ENCODE results near the gene VIPAS39.

The VIPAS39 gene

DNA sequence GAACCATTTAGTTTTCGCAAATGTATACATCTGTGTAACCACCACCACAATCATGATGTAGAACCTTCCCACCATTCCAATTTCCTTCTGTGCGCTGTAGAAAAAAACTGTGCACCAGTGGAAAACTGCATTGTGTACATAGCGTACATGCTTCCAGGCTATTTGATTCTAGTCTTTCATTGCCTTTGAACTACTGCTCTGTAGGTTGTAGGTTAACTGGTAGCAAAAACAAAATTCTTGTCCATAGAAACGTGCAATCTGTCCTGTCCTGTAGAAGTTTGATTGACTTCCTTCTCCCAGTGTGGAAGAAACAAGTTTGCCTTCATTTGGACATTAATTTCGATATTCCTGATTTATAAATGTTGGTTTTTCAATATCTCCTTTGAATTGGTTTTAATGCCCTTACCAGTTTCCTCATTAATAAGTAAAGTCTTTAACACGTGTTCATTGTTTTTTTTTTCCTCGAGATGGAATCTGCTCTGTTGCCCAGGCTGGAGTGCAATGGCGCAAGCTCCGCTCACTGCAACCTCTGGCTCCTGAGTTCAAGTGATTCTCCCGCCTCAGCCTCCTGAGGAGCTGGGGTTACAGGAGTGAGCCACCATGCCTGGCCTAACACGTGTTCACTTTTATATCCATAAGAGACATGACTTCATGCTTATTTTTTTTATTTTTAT is 44.8 kb upstream of the VIPAS39 start:
- TF ChIP-seq GLIS3 (CRISPR knock-in tag; IDR thresholded peaks at IDR 0.05) (no peak), SNAI2 (CRISPR knock-in tag; IDR thresholded peaks at IDR 0.05) (no peak), RARB (CRISPR knock-in tag; IDR thresholded peaks at IDR 0.05) (no peak), ARNTL (CRISPR knock-in tag; IDR thresholded peaks at IDR 0.05; ENCODE audit: borderline replicate concordance, low read depth) (no peak), ISL1 (CRISPR knock-in tag; IDR thresholded peaks at IDR 0.05) (no peak), ZNF565 (CRISPR knock-in tag; conservative IDR thresholded peaks at IDR 0.05; ENCODE audit: low read depth) (no peak), PPARA (CRISPR knock-in tag; IDR thresholded peaks at IDR 0.05; ENCODE audit: borderline replicate concordance) (no peak), ZNF8 (CRISPR knock-in tag; IDR thresholded peaks at IDR 0.05) (no peak), ZFP3 (CRISPR knock-in tag; IDR thresholded peaks at IDR 0.05) (no peak), ZNF70 (CRISPR knock-in tag; IDR thresholded peaks at IDR 0.05) (no peak), ZC3H10 (CRISPR knock-in tag; IDR thresholded peaks at IDR 0.05) (no peak), CSDC2 (CRISPR knock-in tag; IDR thresholded peaks at IDR 0.05) (no peak), TCF4 (CRISPR knock-in tag; IDR thresholded peaks at IDR 0.05; ENCODE audit: borderline replicate concordance) (no peak), TOX (CRISPR knock-in tag; IDR thresholded peaks at IDR 0.05; ENCODE audit: borderline replicate concordance) (no peak)
- TF ChIP-seq, protein P1, sequence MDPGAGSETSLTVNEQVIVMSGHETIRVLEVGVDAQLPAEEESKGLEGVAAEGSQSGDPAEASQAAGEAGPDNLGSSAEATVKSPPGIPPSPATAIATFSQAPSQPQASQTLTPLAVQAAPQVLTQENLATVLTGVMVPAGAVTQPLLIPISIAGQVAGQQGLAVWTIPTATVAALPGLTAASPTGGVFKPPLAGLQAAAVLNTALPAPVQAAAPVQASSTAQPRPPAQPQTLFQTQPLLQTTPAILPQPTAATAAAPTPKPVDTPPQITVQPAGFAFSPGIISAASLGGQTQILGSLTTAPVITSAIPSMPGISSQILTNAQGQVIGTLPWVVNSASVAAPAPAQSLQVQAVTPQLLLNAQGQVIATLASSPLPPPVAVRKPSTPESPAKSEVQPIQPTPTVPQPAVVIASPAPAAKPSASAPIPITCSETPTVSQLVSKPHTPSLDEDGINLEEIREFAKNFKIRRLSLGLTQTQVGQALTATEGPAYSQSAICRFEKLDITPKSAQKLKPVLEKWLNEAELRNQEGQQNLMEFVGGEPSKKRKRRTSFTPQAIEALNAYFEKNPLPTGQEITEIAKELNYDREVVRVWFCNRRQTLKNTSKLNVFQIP (CRISPR knock-in tag; IDR thresholded peaks at IDR 0.05; ENCODE audit: borderline replicate concordance, low read depth) = no peak
- no peak for ATAC-seq

DNA sequence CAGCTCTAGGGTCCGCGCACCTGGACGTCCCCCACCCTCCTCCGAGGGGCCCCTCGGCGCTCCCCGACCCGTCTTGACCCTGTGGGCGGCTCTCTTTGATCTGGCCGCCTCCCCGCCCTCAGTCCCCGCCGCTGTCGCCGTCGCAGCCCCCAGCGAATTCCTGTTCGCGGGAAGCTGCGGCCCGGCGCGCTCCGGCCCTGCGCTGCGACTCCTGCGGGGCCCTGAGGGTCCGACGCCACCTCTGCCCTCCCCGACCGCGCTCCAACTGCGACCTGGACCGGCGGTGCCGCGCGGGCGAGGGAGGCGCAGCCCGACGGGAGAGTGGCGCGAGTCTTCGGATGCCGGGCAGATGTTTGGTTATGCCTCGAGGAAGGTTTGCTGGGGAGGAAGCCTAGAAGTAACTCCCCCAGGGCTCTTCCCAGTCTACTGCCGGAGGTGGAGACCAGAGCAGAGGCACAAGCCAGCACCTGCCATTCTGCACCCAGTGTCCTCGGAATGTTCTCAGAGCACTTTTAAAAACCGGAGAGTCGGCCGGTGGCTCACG is 41.7 kb upstream of the VIPAS39 start:
- no peak for TF ChIP-seq PPARA (CRISPR knock-in tag; IDR thresholded peaks at IDR 0.05; ENCODE audit: borderline replicate concordance)
- no peak for TF ChIP-seq CSDC2 (CRISPR knock-in tag; IDR thresholded peaks at IDR 0.05)
- TF ChIP-seq SNAI2 (CRISPR knock-in tag; IDR thresholded peaks at IDR 0.05) = no peak
- no peak for TF ChIP-seq OSR1 (CRISPR knock-in tag; IDR thresholded peaks at IDR 0.05)
- TF ChIP-seq, protein P2, sequence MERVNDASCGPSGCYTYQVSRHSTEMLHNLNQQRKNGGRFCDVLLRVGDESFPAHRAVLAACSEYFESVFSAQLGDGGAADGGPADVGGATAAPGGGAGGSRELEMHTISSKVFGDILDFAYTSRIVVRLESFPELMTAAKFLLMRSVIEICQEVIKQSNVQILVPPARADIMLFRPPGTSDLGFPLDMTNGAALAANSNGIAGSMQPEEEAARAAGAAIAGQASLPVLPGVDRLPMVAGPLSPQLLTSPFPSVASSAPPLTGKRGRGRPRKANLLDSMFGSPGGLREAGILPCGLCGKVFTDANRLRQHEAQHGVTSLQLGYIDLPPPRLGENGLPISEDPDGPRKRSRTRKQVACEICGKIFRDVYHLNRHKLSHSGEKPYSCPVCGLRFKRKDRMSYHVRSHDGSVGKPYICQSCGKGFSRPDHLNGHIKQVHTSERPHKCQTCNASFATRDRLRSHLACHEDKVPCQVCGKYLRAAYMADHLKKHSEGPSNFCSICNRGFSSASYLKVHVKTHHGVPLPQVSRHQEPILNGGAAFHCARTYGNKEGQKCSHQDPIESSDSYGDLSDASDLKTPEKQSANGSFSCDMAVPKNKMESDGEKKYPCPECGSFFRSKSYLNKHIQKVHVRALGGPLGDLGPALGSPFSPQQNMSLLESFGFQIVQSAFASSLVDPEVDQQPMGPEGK (CRISPR knock-in tag; IDR thresholded peaks at IDR 0.05; ENCODE audit: borderline replicate concordance) = no peak
- TF ChIP-seq ZC3H10 (CRISPR knock-in tag; IDR thresholded peaks at IDR 0.05) = no peak
- no peak for TF ChIP-seq ZNF8 (CRISPR knock-in tag; IDR thresholded peaks at IDR 0.05)
- no peak for TF ChIP-seq ZFP30 (CRISPR knock-in tag; IDR thresholded peaks at IDR 0.05)
- TF ChIP-seq, protein P3, sequence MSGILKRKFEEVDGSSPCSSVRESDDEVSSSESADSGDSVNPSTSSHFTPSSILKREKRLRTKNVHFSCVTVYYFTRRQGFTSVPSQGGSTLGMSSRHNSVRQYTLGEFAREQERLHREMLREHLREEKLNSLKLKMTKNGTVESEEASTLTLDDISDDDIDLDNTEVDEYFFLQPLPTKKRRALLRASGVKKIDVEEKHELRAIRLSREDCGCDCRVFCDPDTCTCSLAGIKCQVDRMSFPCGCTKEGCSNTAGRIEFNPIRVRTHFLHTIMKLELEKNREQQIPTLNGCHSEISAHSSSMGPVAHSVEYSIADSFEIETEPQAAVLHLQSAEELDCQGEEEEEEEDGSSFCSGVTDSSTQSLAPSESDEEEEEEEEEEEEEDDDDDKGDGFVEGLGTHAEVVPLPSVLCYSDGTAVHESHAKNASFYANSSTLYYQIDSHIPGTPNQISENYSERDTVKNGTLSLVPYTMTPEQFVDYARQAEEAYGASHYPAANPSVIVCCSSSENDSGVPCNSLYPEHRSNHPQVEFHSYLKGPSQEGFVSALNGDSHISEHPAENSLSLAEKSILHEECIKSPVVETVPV (CRISPR knock-in tag; IDR thresholded peaks at IDR 0.05) = no peak
- TF ChIP-seq, protein P4, sequence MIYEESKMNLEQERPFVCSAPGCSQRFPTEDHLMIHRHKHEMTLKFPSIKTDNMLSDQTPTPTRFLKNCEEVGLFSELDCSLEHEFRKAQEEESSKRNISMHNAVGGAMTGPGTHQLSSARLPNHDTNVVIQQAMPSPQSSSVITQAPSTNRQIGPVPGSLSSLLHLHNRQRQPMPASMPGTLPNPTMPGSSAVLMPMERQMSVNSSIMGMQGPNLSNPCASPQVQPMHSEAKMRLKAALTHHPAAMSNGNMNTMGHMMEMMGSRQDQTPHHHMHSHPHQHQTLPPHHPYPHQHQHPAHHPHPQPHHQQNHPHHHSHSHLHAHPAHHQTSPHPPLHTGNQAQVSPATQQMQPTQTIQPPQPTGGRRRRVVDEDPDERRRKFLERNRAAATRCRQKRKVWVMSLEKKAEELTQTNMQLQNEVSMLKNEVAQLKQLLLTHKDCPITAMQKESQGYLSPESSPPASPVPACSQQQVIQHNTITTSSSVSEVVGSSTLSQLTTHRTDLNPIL (CRISPR knock-in tag; IDR thresholded peaks at IDR 0.05; ENCODE audit: low read depth) = no peak
- TF ChIP-seq TCF4 (CRISPR knock-in tag; IDR thresholded peaks at IDR 0.05; ENCODE audit: borderline replicate concordance) = no peak
- TF ChIP-seq, protein P5, sequence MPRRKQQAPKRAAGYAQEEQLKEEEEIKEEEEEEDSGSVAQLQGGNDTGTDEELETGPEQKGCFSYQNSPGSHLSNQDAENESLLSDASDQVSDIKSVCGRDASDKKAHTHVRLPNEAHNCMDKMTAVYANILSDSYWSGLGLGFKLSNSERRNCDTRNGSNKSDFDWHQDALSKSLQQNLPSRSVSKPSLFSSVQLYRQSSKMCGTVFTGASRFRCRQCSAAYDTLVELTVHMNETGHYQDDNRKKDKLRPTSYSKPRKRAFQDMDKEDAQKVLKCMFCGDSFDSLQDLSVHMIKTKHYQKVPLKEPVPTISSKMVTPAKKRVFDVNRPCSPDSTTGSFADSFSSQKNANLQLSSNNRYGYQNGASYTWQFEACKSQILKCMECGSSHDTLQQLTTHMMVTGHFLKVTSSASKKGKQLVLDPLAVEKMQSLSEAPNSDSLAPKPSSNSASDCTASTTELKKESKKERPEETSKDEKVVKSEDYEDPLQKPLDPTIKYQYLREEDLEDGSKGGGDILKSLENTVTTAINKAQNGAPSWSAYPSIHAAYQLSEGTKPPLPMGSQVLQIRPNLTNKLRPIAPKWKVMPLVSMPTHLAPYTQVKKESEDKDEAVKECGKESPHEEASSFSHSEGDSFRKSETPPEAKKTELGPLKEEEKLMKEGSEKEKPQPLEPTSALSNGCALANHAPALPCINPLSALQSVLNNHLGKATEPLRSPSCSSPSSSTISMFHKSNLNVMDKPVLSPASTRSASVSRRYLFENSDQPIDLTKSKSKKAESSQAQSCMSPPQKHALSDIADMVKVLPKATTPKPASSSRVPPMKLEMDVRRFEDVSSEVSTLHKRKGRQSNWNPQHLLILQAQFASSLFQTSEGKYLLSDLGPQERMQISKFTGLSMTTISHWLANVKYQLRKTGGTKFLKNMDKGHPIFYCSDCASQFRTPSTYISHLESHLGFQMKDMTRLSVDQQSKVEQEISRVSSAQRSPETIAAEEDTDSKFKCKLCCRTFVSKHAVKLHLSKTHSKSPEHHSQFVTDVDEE (CRISPR knock-in tag; IDR thresholded peaks at IDR 0.05) = no peak
- TF ChIP-seq RARB (CRISPR knock-in tag; IDR thresholded peaks at IDR 0.05) = no peak
- TF ChIP-seq BACH2 (CRISPR knock-in tag; IDR thresholded peaks at IDR 0.05; ENCODE audit: borderline replicate concordance) = no peak
- peak; percentile 15 for ATAC-seq

Data from SK-N-SH treated with all-trans-retinoic acid at 6 μM for 48 hours (cell line).